K562 (cell line): ENCODE data around the gene BRSK1. TPM values are rescaled to one million over a fixed set of nuclear protein-coding genes. Genes with fewer than 3 reads are reported as not detected.
A peak's percentile ranks its signal among the peaks of the same experiment; 100 is the strongest.

Experiments
- CBX8 ChIP-seq: fragments of 200-600 bp; sonication (generic); IDR thresholded peaks from 2 replicates; pipeline ENCODE4 v1.6.1; 2012; ENCODE audit warnings: borderline replicate concordance, mixed run types, low read depth, mild to moderate bottlenecking, moderate library complexity, mixed read lengths, low read length, control low read depth, inconsistent platforms; ENCODE audit not compliant: poor library complexity, severe bottlenecking; ENCODE audit errors: extremely low read depth
- CC2D1A ChIP-seq: fragments of 450-650 bp; IDR thresholded peaks from 2 replicates; pipeline ENCODE4 v1.6.1; 2017; ENCODE audit warnings: mild to moderate bottlenecking
- CHD2 ChIP-seq: IDR thresholded peaks from 2 replicates; pipeline ENCODE4 v1.6.1; 2011; ENCODE audit warnings: low read depth, low read length
- CREM ChIP-seq: IDR thresholded peaks from 2 replicates; pipeline ENCODE4 v1.6.1; 2014; ENCODE audit warnings: antibody characterized with exemption, low read depth
- CTBP1 ChIP-seq: fragments of 450-650 bp; IDR thresholded peaks from 2 replicates; pipeline ENCODE4 v1.6.1; 2016; ENCODE audit warnings: borderline replicate concordance
- HCFC1 ChIP-seq: IDR thresholded peaks from 2 replicates; pipeline ENCODE4 v1.6.1; 2012; ENCODE audit warnings: low read depth, low read length, improper control_type of control experiment
- ILF3 ChIP-seq: fragments of 450-650 bp; IDR thresholded peaks from 2 replicates; pipeline ENCODE4 v1.6.1; 2018; ENCODE audit warnings: antibody characterized with exemption, mild to moderate bottlenecking, moderate library complexity, borderline replicate concordance
- KAT7 ChIP-seq: sonication (generic); formaldehyde crosslinking; IDR thresholded peaks from 2 replicates; pipeline ENCODE4 v1.8.0; 2022; ENCODE audit warnings: missing genetic modification reagents, mild to moderate bottlenecking, borderline replicate concordance
- MTA1 ChIP-seq: fragments of 450-650 bp; IDR thresholded peaks from 2 replicates; pipeline ENCODE4 v1.6.1; 2017; ENCODE audit warnings: borderline replicate concordance
- NCOA1 ChIP-seq: fragments of 450-650 bp; IDR thresholded peaks from 2 replicates; pipeline ENCODE4 v1.6.1; 2016; ENCODE audit warnings: low read depth
- PTRF ChIP-seq: fragments of 450-650 bp; IDR thresholded peaks from 2 replicates; pipeline ENCODE4 v1.6.1; 2016; ENCODE audit warnings: mild to moderate bottlenecking, missing genetic modification characterization, missing compliant biosample characterization
- SMARCE1 ChIP-seq: fragments of 450-650 bp; IDR thresholded peaks from 2 replicates; pipeline ENCODE4 v1.7.1; 2016; ENCODE audit warnings: mild to moderate bottlenecking
- TBP ChIP-seq: optimal IDR thresholded peaks from 2 replicates; pipeline ENCODE3; 2011; ENCODE audit warnings: low read depth, low read length, improper control_type of control experiment
- YY1 ChIP-seq, 3 experiments: IDR thresholded peaks; 2 replicates each; pipeline ENCODE4 v1.6.1; 2011; ENCODE audit warnings: low read length in 2 of 3, mild to moderate bottlenecking in 2 of 3, moderate library complexity in 2 of 3, borderline replicate concordance in 1 of 3, control low read depth in 1 of 3, low read depth in 1 of 3; ENCODE audit not compliant: insufficient read depth in 3 of 3, insufficient replicate concordance in 2 of 3, control insufficient read depth in 1 of 3, insufficient read length in 1 of 3; ENCODE audit errors: extremely low read depth in 1 of 3
- ZFP36 ChIP-seq: fragments of 150-350 bp; IDR thresholded peaks from 2 replicates; pipeline ENCODE4 v1.6.1; 2018; ENCODE audit warnings: low read length, low read depth; ENCODE audit not compliant: partially characterized antibody
- ZNF143 ChIP-seq: sonication (generic); formaldehyde crosslinking; IDR thresholded peaks from 2 replicates; pipeline ENCODE4 v1.9.0; 2022; ENCODE audit warnings: mild to moderate bottlenecking, missing genetic modification reagents
- ZNF197 ChIP-seq: fragments of 200-800 bp; sonication (Bioruptor generic); IDR thresholded peaks from 2 replicates; pipeline ENCODE4 v1.6.1; 2016; ENCODE audit warnings: low read depth, missing genetic modification characterization, missing compliant biosample characterization
- ZNF212 ChIP-seq: fragments of 450-650 bp; formaldehyde crosslinking; IDR thresholded peaks from 2 replicates; pipeline ENCODE4 v1.4.0; 2020; ENCODE audit warnings: mild to moderate bottlenecking
- ZNF3 ChIP-seq: fragments of 250-450 bp; sonication (Bioruptor Pico); IDR thresholded peaks from 2 replicates; pipeline ENCODE4 v1.5.0; 2021; ENCODE audit warnings: mild to moderate bottlenecking, moderate library complexity
- ZNF316 ChIP-seq: fragments of 450-650 bp; IDR thresholded peaks from 2 replicates; pipeline ENCODE4 v1.6.1; 2016
- ZNF431 ChIP-seq: sonication (generic); formaldehyde crosslinking; IDR thresholded peaks from 2 replicates; pipeline ENCODE4 v1.8.0; 2022; ENCODE audit warnings: mild to moderate bottlenecking, missing genetic modification reagents
- ZNF436 ChIP-seq: fragments of 250-450, 450-650 bp; sonication (Bioruptor Pico); formaldehyde crosslinking; IDR thresholded peaks from 2 replicates; pipeline ENCODE4 v1.7.0; 2020; ENCODE audit warnings: mild to moderate bottlenecking
- polyA plus RNA-seq, 8 experiments: library from polyadenylated mRNA; depleted of rRNA in 4 of 8; stranded (reverse) in 5 of 8; unstranded in 3 of 8; fragments of >200 nt; fragmentation: Nextera tagmentation in 2 of 8; fragmentation: Illumina TruSeq in 1 of 8; extraction: Ambion mirVana in 2 of 8; extraction: Trizol in 1 of 8; gene quantifications; 2 replicates each; pipeline versions ENCODE4 v1.2.1 to v1.2.3, GENCODE V29; 2011 to 2014; ENCODE audit warnings: inconsistent platforms in 1 of 8, missing spikeins in 1 of 8
- total RNA-seq, 7 experiments: library from RNA; depleted of rRNA in 6 of 7; stranded (reverse); fragments of >200 nt in 6 of 7; fragmentation: Illumina TruSeq in 2 of 7; extraction: Trizol in 2 of 7; gene quantifications; 2 replicates each; pipeline versions ENCODE4 v1.2.1 to v1.2.3, GENCODE V29; 2011 to 2021; ENCODE audit warnings: low replicate concordance in 1 of 7
- TF ChIP-seq, protein P1 (sequence below): fragments of 200-800 bp; sonication (Bioruptor generic); IDR thresholded peaks from 2 replicates; pipeline ENCODE4 v1.6.1; 2017; ENCODE audit warnings: missing genetic modification characterization, missing compliant biosample characterization
- TF ChIP-seq, protein P2 (sequence below), 2 experiments: fragments of 450-650 bp; IDR thresholded peaks; 2 replicates each; pipeline ENCODE4 v1.6.1; 2018; ENCODE audit warnings: mild to moderate bottlenecking in 2 of 2, low read depth in 1 of 2; ENCODE audit not compliant: partially characterized antibody in 2 of 2

BRSK1 gene
- total and polyA plus RNA-seq, 9 of the 15 experiments (the other 6 are each of a cell fraction or from before 2014, with no cell fraction given), result 1.7 to 9.3 (median 3.8) TPM; not detected in 2

DNA sequence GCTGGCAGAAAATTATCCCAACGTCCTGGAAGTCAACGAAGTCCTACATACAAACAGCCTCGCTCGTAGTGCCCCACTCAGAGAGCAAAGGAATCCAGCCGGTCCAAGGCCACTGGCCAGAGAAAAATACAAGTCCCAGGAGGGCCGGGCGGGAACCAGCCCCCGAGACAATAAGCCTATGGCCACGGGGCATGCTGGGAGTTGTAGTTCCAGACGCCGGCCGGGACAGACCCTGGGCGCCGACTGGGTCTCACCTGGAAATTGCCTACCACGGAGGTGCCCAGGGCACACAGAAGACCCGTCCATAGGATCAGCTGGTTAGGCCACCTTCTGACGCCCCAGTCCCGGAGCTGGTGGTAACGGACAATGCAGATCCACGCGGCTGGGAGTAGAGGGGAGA lies 36.0 kb downstream of the BRSK1 start (continued):
- no peak for TF ChIP-seq KAT7 (CRISPR knock-in tag)
- no peak for TF ChIP-seq CHD2
- no peak for TF ChIP-seq ZNF436
- TF ChIP-seq, protein P1, sequence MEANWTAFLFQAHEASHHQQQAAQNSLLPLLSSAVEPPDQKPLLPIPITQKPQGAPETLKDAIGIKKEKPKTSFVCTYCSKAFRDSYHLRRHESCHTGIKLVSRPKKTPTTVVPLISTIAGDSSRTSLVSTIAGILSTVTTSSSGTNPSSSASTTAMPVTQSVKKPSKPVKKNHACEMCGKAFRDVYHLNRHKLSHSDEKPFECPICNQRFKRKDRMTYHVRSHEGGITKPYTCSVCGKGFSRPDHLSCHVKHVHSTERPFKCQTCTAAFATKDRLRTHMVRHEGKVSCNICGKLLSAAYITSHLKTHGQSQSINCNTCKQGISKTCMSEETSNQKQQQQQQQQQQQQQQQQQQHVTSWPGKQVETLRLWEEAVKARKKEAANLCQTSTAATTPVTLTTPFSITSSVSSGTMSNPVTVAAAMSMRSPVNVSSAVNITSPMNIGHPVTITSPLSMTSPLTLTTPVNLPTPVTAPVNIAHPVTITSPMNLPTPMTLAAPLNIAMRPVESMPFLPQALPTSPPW (CRISPR knock-in tag), result peak; percentile 36; the same call in 1 of the 2 replicates
- no peak for TF ChIP-seq CC2D1A
- TF ChIP-seq ZNF316, result no peak
- no peak for TF ChIP-seq SMARCE1
- no peak for TF ChIP-seq NCOA1
- TF ChIP-seq ILF3, result no peak
- no peak for TF ChIP-seq ZNF3 (CRISPR knock-in tag)
- peak; percentile 14 for TF ChIP-seq TBP
- no peak for TF ChIP-seq PTRF (tag)
- no peak for TF ChIP-seq CBX8
- TF ChIP-seq ZFP36, result no peak
- TF ChIP-seq HCFC1, result peak; percentile 98
- TF ChIP-seq ZNF431 (CRISPR knock-in tag), result no peak
- TF ChIP-seq, protein P2, sequence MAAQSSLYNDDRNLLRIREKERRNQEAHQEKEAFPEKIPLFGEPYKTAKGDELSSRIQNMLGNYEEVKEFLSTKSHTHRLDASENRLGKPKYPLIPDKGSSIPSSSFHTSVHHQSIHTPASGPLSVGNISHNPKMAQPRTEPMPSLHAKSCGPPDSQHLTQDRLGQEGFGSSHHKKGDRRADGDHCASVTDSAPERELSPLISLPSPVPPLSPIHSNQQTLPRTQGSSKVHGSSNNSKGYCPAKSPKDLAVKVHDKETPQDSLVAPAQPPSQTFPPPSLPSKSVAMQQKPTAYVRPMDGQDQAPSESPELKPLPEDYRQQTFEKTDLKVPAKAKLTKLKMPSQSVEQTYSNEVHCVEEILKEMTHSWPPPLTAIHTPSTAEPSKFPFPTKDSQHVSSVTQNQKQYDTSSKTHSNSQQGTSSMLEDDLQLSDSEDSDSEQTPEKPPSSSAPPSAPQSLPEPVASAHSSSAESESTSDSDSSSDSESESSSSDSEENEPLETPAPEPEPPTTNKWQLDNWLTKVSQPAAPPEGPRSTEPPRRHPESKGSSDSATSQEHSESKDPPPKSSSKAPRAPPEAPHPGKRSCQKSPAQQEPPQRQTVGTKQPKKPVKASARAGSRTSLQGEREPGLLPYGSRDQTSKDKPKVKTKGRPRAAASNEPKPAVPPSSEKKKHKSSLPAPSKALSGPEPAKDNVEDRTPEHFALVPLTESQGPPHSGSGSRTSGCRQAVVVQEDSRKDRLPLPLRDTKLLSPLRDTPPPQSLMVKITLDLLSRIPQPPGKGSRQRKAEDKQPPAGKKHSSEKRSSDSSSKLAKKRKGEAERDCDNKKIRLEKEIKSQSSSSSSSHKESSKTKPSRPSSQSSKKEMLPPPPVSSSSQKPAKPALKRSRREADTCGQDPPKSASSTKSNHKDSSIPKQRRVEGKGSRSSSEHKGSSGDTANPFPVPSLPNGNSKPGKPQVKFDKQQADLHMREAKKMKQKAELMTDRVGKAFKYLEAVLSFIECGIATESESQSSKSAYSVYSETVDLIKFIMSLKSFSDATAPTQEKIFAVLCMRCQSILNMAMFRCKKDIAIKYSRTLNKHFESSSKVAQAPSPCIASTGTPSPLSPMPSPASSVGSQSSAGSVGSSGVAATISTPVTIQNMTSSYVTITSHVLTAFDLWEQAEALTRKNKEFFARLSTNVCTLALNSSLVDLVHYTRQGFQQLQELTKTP (IDR thresholded peaks at IDR 0.05; ENCODE audit: low read depth in 1 of 2, partially characterized antibody in 2 of 2), result peak in 1 of 2 experiments; percentile 98
- TF ChIP-seq CTBP1, result no peak
- no peak for TF ChIP-seq MTA1
- no peak for TF ChIP-seq ZNF212
- peak in 2 of 3 experiments; percentile 33 to 45 for TF ChIP-seq YY1 (IDR thresholded peaks at IDR 0.05; ENCODE audit: borderline replicate concordance in 1 of 3, control insufficient read depth in 1 of 3, extremely low read depth in 1 of 3, insufficient read depth in 3 of 3, insufficient read length in 1 of 3, insufficient replicate concordance in 2 of 3, low read depth in 1 of 3, low read length in 2 of 3)
- peak; percentile 93 for TF ChIP-seq ZNF143 (CRISPR knock-in tag)
- peak; percentile 40; the same call in 1 of the 2 replicates for TF ChIP-seq CREM
- 0 out of 2 replicates have a peak, but pooled peaks have one; percentile 57 for TF ChIP-seq ZNF197 (CRISPR knock-in tag)
